Measurements from ENCODE around the gene ZSWIM8.
"Not testable (repeated sequence)": the region's sequence is repeated elsewhere in the genome, so short reads cannot be mapped to it uniquely, and the experiment has no call there.

DNA sequence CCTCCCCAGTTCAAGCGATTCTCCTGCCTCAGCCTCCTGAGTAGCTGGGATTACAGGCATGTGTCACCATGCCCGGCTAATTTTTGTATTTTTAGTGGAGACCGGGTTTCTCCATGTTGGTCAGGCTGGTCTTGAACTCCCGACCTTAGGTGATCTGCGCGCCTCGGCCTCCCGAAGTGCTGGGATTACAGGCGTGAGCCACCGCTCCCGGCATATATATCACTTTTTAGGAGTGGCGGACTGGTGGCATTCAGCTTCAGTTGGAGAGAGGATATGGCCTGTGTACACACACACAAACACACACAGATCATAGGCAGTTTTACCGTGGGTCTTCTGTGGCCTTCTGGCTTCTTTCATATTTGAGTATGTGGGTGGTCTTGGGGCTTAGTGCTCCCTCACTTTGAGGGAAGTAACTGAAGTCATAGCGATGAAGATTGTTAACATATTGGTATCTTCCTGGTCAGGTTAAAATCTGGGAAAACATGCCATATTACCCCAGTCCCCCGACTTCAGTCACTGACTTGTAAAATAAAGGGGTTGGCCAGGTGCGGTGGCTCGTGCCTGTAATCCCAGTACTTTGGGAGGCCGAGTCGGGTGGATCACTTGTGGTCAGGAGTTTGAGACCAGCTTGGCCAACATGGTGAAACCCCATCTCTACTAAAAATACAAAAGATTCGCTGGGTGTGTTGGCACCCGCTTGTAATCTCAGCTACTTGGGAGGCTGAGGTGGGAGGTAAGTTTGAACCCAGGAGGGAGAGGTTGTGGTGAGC, 1.8 kb downstream of the ZSWIM8 start:
- TF ChIP-seq, protein P1, sequence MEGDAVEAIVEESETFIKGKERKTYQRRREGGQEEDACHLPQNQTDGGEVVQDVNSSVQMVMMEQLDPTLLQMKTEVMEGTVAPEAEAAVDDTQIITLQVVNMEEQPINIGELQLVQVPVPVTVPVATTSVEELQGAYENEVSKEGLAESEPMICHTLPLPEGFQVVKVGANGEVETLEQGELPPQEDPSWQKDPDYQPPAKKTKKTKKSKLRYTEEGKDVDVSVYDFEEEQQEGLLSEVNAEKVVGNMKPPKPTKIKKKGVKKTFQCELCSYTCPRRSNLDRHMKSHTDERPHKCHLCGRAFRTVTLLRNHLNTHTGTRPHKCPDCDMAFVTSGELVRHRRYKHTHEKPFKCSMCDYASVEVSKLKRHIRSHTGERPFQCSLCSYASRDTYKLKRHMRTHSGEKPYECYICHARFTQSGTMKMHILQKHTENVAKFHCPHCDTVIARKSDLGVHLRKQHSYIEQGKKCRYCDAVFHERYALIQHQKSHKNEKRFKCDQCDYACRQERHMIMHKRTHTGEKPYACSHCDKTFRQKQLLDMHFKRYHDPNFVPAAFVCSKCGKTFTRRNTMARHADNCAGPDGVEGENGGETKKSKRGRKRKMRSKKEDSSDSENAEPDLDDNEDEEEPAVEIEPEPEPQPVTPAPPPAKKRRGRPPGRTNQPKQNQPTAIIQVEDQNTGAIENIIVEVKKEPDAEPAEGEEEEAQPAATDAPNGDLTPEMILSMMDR (optimal IDR thresholded peaks at IDR 0.05 in 1 of 3, IDR thresholded peaks at IDR 0.05 in 1 of 3, conservative IDR thresholded peaks at IDR 0.05 in 1 of 3; ENCODE audit: extremely low read depth in 1 of 3, insufficient read depth in 2 of 3, low read length in 3 of 3) = not testable (repeated sequence)
- TF ChIP-seq EZH2 (IDR thresholded peaks at IDR 0.05; ENCODE audit: low read length) = not testable (repeated sequence)
